Testis (tissue), 3 donors: Measurements from ENCODE around the gene C20orf144. TPM values are rescaled to one million over a fixed set of nuclear protein-coding genes. Genes with fewer than 3 reads are reported as not detected.

Source experiments
- DNase-seq: peaks from one replicate; pipeline ENCODE4 v3.0.0-alpha.2; 2019
- H3K27ac ChIP-seq, 2 donors: fragments of 200-600 bp; sonication (generic); one replicate each; pipeline ENCODE4 v1.5.1; 2019
- H3K27me3 ChIP-seq: fragments of 200-600 bp; sonication (generic); one replicate; pipeline ENCODE4 v1.5.1; 2019
- H3K36me3 ChIP-seq: fragments of 200-600 bp; sonication (generic); one replicate; pipeline ENCODE4 v1.5.1; 2017; ENCODE audit warnings: low read depth; ENCODE audit errors: missing control alignments
- H3K4me1 ChIP-seq: fragments of 200-600 bp; sonication (generic); one replicate; pipeline ENCODE4 v1.5.1; 2019
- H3K4me3 ChIP-seq, 2 donors: fragments of 200-600 bp; sonication (generic); one replicate each; pipeline ENCODE4 v1.5.1; 2017 to 2019
- H3K9me3 ChIP-seq: fragments of 200-600 bp; sonication (generic); one replicate; pipeline ENCODE4 v1.5.1; 2017
- CTCF ChIP-seq, 3 experiments: fragments of 450-650 bp in 2 of 3; fragments of 200-600 bp in 1 of 3; sonication (generic) in 1 of 3; IDR thresholded peaks; one replicate each; pipeline ENCODE4 v1.5.1; 2016 to 2019; ENCODE audit warnings: antibody characterized with exemption in 3 of 3, mild to moderate bottlenecking in 2 of 3, moderate library complexity in 1 of 3
- POLR2A ChIP-seq: fragments of 450-650 bp; IDR thresholded peaks from one replicate; pipeline ENCODE4 v1.6.1; 2017; ENCODE audit warnings: antibody characterized with exemption, mild to moderate bottlenecking, moderate library complexity
- WGBS, 2 donors: methylation state at CpG; one replicate each; pipeline ENCODE4 v1.1.5; 2018; 5-methylcytosine and 5-hydroxymethylcytosine counted together
- intact Hi-C: fragments of 100-400 bp; cut with DNase I; formaldehyde crosslinking; loops from one replicate; pipeline ENCODE4 v1.15.1; 2023; ENCODE audit warnings: low total_unique reads
- polyA plus RNA-seq: library from polyadenylated mRNA; stranded (reverse); fragments of 350-450 nt; fragmentation: Illumina TruSeq; extraction: RNeasy Lipid Tissue Mini Kit (QIAGEN cat#74804); gene quantifications from one replicate; pipeline ENCODE4 v1.2.3, GENCODE V29; 2014; ENCODE audit warnings: low read depth, low replicate concordance; ENCODE audit not compliant: insufficient read depth
- total RNA-seq, 2 donors: library from RNA; depleted of rRNA; stranded (reverse); fragments of >200 nt; gene quantifications; one replicate each; pipeline ENCODE4 v1.2.3, GENCODE V29; 2016

The C20orf144 gene
- total and polyA plus RNA-seq, 3 donors from 2014 or later, result 40.0 to 128 (median 119) TPM

- Histone ChIP-seq H3K9me3 (no peaks in the 10 kb centered on the region), H3K27ac (no peak overlapping the region), H3K4me3 (no peak overlapping the region), H3K27me3 (no peaks in the 10 kb centered on the region), H3K36me3 (no peaks in the 10 kb centered on the region), H3K4me1 (no peaks in the 10 kb centered on the region)
- DNase-seq, result no peak
- intact Hi-C loops, result no loop called here
- TF ChIP-seq POLR2A, result no peak
- TF ChIP-seq CTCF (IDR thresholded peaks at IDR 0.05), result no peak
- 94 to 96% methylated on average over 3 of the region's 3 CpGs for WGBS, 2 donors
Measured at GRCh38 chr20:33635341-33635740, 26.8 kb upstream of the C20orf144 start.

GRCh38 chr20:33636776-33637175, 25.4 kb upstream of the C20orf144 start:
- intact Hi-C loops, result no loop called here
- no peaks in the 10 kb centered on the region for H3K36me3 ChIP-seq
- H3K9me3 ChIP-seq, result no peaks in the 10 kb centered on the region
- no peaks in the 10 kb centered on the region for H3K27me3 ChIP-seq
- 88 to 94% methylated on average over 1 of the region's 1 CpG for WGBS, 2 donors
- DNase-seq, result no peak
- H3K4me1 ChIP-seq, result no peaks in the 10 kb centered on the region
- no peak for TF ChIP-seq POLR2A
- no peak for TF ChIP-seq CTCF (IDR thresholded peaks at IDR 0.05)
- H3K4me3 ChIP-seq, result no peak overlapping the region
- H3K27ac ChIP-seq, result no peak overlapping the region

- no peaks in the 10 kb centered on the region for H3K27me3 ChIP-seq
- intact Hi-C loops, result no loop called here
- H3K36me3 ChIP-seq, result no peaks in the 10 kb centered on the region
- no peaks in the 10 kb centered on the region for H3K9me3 ChIP-seq
- TF ChIP-seq CTCF (IDR thresholded peaks at IDR 0.05) (no peak), POLR2A (no peak)
- no peak overlapping the region for H3K4me3 ChIP-seq
- H3K27ac ChIP-seq, result no peak overlapping the region
- no peak for DNase-seq
- 91 to 92% methylated on average over 13 of the region's 13 CpGs for WGBS, 2 donors
- no peaks in the 10 kb centered on the region for H3K4me1 ChIP-seq
Measured at GRCh38 chr20:33640287-33640686, 21.8 kb upstream of the C20orf144 start.

DNA sequence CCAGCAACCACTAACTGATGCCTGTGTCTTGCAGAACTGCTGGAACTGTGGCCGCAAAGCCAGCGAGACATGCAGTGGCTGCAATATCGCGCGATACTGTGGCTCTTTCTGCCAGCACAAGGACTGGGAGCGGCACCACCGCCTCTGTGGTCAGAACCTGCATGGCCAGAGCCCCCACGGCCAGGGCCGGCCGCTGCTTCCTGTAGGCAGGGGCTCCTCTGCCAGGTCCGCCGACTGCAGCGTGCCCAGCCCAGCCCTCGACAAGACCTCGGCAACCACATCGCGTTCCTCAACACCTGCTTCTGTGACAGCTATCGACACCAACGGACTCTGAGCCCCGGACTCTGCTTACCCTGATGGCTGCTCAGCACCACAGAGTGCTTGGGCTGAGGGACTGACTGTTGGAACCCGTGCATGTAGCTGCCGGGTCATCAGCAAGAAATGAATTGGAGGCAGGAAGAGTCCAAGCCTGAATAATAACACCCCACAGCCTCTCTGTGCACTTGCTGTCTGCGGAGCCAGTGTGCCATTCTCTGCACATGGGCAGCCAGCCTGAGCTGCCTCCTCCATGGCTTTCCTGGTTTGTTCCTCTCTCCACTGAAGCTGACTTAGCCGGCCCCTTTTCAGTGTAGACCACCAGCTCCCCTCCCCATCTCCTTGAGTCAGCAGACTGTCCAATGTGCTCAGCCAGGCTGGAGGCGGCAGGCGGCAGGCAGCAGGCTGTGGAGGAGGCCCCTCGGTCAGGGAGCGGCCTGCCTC, 17.6 kb upstream of the C20orf144 start:
- H3K27me3 ChIP-seq, result no peaks in the 10 kb centered on the region
- WGBS, 2 donors, result 89 to 90% methylated on average over 13 to 28 of the region's 28 CpGs
- TF ChIP-seq POLR2A, result no peak
- intact Hi-C loops, result no loop called here
- H3K4me1 ChIP-seq, result peaks cover 11% of the 10 kb centered on the region
- H3K4me3 ChIP-seq, result no peak overlapping the region
- H3K36me3 ChIP-seq, result no peaks in the 10 kb centered on the region
- H3K27ac ChIP-seq, result no peak overlapping the region
- no peak for DNase-seq
- no peaks in the 10 kb centered on the region for H3K9me3 ChIP-seq

DNA sequence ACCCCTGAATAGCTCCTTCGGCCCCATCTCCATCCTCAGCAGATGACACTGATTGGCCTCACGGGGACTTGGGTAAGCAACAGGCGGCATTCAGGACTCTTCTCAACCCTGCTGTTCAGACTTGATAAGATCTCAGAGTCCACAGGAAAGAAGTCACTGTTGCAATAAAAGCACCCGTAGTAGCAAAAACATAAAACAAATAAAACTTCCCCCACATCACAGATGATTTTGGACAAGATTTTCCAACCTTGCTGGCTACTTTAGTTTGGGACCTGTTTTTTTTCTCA, 17.1 kb upstream of the C20orf144 start:
- TF ChIP-seq POLR2A, result no peak
- no peak for TF ChIP-seq CTCF (IDR thresholded peaks at IDR 0.05)
- 71 to 80% methylated on average over 4 of the region's 4 CpGs for WGBS, 2 donors
- Histone ChIP-seq H3K27ac (no peak overlapping the region), H3K9me3 (no peaks in the 10 kb centered on the region), H3K4me3 (no peak overlapping the region), H3K36me3 (no peaks in the 10 kb centered on the region), H3K27me3 (no peaks in the 10 kb centered on the region), H3K4me1 (peaks cover 11% of the 10 kb centered on the region)
- intact Hi-C loops, result no loop called here
- no peak for DNase-seq
